Activated T-helper 1 cell treated with anti-CD3 and anti-CD28 coated beads, Interleukin-12 subunit alpha, Interleukin-12 subunit beta, Interleukin-2, Interleukin-4 antibody, amounts not matched to agents 30 ng/mL and 10 ng/mL and 1 ng/mL, durations not matched to agents 14 hours and 24 hours and 36 hours (primary cell): ENCODE measurements around the gene AOX1. TPM values are rescaled to one million over a fixed set of nuclear protein-coding genes. Genes with fewer than 3 reads are reported as not detected.

ENCODE experiments used
- DNase-seq: peaks from one replicate; pipeline ENCODE4 v3.0.0; 2021; ENCODE audit warnings: low spot score
- H3K27ac Mint-ChIP-seq: one replicate; pipeline ENCODE4 v1.8.0; 2021; ENCODE audit warnings: mild to moderate bottlenecking, mixed read lengths
- H3K27me3 Mint-ChIP-seq: one replicate; pipeline ENCODE4 v1.8.0; 2022; ENCODE audit warnings: mild to moderate bottlenecking, moderate library complexity, mixed read lengths; ENCODE audit not compliant: insufficient read depth
- H3K36me3 Mint-ChIP-seq: one replicate; pipeline ENCODE4 v1.8.0; 2021; ENCODE audit warnings: low read depth, mixed read lengths
- H3K4me1 Mint-ChIP-seq: one replicate; pipeline ENCODE4 v1.8.0; 2021; ENCODE audit warnings: low read depth, mixed read lengths
- H3K4me3 Mint-ChIP-seq: one replicate; pipeline ENCODE4 v1.8.0; 2021; ENCODE audit warnings: mild to moderate bottlenecking, moderate library complexity, mixed read lengths
- H3K9me3 Mint-ChIP-seq: one replicate; pipeline ENCODE4 v1.8.0; 2021; ENCODE audit warnings: mixed read lengths
- intact Hi-C: fragments of 100-400 bp; cut with micrococcal nuclease; formaldehyde crosslinking; loops from one replicate; pipeline ENCODE4 v1.15.1; 2024
- total RNA-seq: library from RNA; stranded (reverse); gene quantifications from 2 replicates; pipeline ENCODE4 v1.2.3, GENCODE V29; 2022

The AOX1 gene
- total RNA-seq, 1 donor from 2014 or later: 0.05 TPM

DNA sequence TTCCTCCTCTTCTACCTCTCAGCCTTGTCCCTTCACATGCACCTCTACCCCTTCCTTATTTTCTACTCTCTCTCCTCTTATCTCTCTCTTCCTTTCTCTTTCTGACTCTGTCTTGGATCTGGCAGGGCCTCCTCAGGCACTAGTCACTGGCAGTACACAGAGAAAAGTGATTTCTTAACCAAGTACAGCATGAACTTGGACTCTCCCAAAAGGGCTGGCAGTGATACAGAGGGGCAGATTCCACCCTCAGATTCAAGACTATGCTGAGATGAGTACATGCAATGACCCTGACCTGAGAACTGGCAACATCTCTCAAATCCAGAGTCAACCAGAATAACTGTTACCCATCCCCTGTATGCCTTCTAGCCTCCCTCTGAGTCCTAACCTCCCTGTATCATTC, 4.3 kb downstream of the AOX1 start:
- Mint-ChIP-seq H3K27me3 (peaks cover 10% of the 10 kb centered on the region), H3K9me3 (no peaks in the 10 kb centered on the region), H3K36me3 (no peaks in the 10 kb centered on the region), H3K4me3 (no peak overlapping the region), H3K27ac (no peak overlapping the region), H3K4me1 (peaks cover 5% of the 10 kb centered on the region)
- intact Hi-C loops: no loop called here
- no peak for DNase-seq

DNA sequence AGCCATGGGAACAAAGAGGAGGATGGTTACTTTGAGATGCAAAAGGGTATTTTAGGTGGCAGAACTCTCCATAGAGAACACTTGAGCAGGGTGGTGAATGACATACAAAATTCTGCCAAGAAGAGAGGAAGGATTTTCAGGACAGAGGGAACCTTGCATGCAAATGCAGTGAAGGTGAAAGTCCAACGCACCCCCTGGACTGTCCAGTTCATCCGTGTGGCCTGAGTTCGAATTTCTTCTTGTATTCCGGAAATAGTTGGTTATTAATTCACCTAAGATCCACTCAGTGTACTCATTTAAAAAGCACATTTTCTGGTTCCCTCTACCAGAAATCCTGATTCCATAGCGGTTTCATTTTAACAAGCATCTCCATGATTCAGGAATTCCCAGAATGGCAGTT, 5.5 kb downstream of the AOX1 start:
- Mint-ChIP-seq H3K36me3 (no peaks in the 10 kb centered on the region), H3K27ac (no peak overlapping the region), H3K27me3 (peaks cover 12% of the 10 kb centered on the region), H3K9me3 (no peaks in the 10 kb centered on the region), H3K4me1 (no peaks in the 10 kb centered on the region), H3K4me3 (no peak overlapping the region)
- DNase-seq: no peak
- intact Hi-C loops: no loop called here

GRCh38 chr2:200592406-200593075, 6.7 kb downstream of the AOX1 start:
- Mint-ChIP-seq H3K27me3 (peaks cover 11% of the 10 kb centered on the region), H3K27ac (no peak overlapping the region)

DNA sequence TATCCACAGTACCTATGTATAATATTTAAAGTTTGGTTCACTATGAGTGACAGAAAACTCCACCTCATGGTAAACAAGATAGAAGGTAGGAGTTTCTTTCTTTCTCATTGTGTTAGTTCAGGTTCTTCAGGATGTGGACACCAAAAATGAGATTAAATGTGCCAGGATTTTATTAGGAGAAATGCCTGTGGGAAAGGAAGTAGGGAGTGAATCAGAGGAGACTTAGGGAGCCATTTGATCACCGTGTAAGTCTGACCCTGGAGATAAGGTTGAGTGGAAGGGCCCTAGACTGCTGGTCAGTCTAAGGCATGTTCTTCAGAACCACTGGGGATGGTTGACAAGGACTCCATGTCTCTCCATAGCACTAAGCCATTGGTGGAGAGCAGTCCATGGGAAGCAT, 8.1 kb downstream of the AOX1 start:
- no peak overlapping the region for H3K27ac Mint-ChIP-seq
- no peak for DNase-seq
- no peaks in the 10 kb centered on the region for H3K4me1 Mint-ChIP-seq
- peaks cover 9% of the 10 kb centered on the region for H3K27me3 Mint-ChIP-seq
- no peaks in the 10 kb centered on the region for H3K36me3 Mint-ChIP-seq
- H3K4me3 Mint-ChIP-seq: no peak overlapping the region
- H3K9me3 Mint-ChIP-seq: no peaks in the 10 kb centered on the region
- intact Hi-C loops: no loop called here

More at GRCh38 chr2:200592406-200593075, 6.7 kb downstream of the AOX1 start:
- intact Hi-C loops: no loop called here
- H3K4me3 Mint-ChIP-seq: no peak overlapping the region
- DNase-seq: no peak
- no peaks in the 10 kb centered on the region for H3K36me3 Mint-ChIP-seq
- no peaks in the 10 kb centered on the region for H3K4me1 Mint-ChIP-seq
- H3K9me3 Mint-ChIP-seq: no peaks in the 10 kb centered on the region

DNA sequence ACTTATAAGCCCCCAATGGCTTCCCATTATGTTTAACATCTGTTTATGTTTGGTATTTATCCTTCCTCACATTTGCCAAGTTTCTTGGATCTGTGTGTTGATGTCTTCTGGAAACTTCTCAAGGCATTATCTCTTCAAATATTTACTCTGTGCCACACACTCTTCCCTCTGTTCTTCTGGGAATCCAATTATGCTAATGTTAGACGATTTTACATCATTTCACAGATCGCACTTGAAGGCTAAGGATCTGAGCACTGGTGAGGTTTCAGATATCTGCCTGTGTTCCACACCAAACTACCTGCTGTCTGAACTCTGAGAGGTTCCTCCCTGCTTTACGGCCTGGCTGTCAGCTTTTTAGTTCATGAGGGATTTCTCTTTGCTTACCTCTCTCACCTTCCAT, 10.1 kb downstream of the AOX1 start:
- no peak for DNase-seq
- Mint-ChIP-seq H3K9me3 (no peaks in the 10 kb centered on the region), H3K36me3 (no peaks in the 10 kb centered on the region), H3K4me1 (no peaks in the 10 kb centered on the region), H3K27me3 (peaks cover 9% of the 10 kb centered on the region), H3K4me3 (no peak overlapping the region), H3K27ac (no peak overlapping the region)
- intact Hi-C loops: no loop called here

DNA sequence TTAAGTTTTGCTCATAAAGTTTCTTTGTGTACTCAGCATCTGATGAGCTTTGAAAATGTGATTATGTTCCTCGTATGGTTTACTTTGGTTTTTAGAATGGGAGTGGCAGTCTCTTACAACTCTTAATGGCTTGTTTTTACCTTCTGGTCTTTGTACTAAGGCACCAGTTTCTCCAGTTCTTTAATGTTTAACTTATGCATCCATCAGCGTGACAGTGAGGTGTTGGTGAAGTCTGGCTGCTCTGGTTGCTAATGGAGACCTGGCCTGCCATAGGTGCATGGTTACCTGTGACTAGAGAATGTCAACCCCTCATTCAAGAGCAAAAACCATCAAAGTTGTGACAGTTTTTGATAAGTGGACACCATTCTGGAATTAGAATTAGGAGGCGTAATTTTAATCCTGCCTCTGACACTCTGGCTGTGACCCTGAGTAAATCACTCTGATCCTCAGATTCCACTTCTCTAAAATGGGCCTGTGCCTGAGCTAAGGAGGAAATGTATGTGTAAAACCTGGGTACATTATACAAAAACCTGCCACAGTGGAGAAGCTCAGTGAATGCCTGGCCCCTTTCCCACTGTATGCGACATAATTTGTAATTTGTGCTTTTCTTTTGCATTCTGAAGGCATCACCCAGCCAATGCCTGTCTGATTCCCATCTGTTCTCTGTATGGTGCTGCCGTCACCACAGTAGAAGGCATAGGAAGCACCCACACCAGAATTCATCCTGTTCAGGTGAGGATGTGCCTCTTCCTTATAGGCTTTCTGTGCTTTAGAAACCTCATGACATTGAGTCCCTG, 11.2 kb downstream of the AOX1 start:
- H3K27ac Mint-ChIP-seq: no peak overlapping the region
- intact Hi-C loops: no loop called here
- H3K4me1 Mint-ChIP-seq: no peaks in the 10 kb centered on the region
- H3K27me3 Mint-ChIP-seq: peaks cover 3% of the 10 kb centered on the region
- no peaks in the 10 kb centered on the region for H3K9me3 Mint-ChIP-seq
- no peak overlapping the region for H3K4me3 Mint-ChIP-seq
- no peaks in the 10 kb centered on the region for H3K36me3 Mint-ChIP-seq
- DNase-seq: no peak

- H3K27me3 Mint-ChIP-seq: peaks cover 2% of the 10 kb centered on the region
- no peak for DNase-seq
- no peak overlapping the region for H3K4me3 Mint-ChIP-seq
- H3K36me3 Mint-ChIP-seq: no peaks in the 10 kb centered on the region
- intact Hi-C loops: no loop called here
- no peak overlapping the region for H3K27ac Mint-ChIP-seq
- no peaks in the 10 kb centered on the region for H3K9me3 Mint-ChIP-seq
- H3K4me1 Mint-ChIP-seq: no peaks in the 10 kb centered on the region
These were observed 13.4 kb downstream of the AOX1 start for GRCh38 chr2:200599206-200599605.

- intact Hi-C loops: no loop called here
- Mint-ChIP-seq H3K9me3 (no peaks in the 10 kb centered on the region), H3K4me3 (no peak overlapping the region), H3K27me3 (peaks cover 2% of the 10 kb centered on the region), H3K4me1 (no peaks in the 10 kb centered on the region), H3K27ac (no peak overlapping the region), H3K36me3 (no peaks in the 10 kb centered on the region)
- DNase-seq: no peak
These were observed 14.9 kb downstream of the AOX1 start for GRCh38 chr2:200600549-200601225.

DNA sequence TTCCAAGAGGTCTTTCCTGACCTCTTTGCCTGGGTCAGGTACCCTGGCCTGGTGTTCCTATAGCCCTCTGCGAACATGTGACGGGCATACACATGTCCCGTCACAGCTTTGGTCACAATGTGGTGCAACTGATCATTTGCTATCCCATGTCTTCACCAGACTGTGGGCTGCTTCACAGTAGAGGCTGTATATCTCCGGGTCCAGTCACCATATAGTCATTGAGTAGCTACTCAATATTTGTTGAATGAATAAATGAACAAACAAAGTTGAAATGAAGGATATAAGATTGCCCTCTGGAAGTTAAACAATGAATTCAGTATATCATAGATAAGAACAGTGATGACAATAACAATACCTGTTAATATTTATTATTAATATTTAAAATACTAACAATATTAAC, 16.8 kb downstream of the AOX1 start:
- Mint-ChIP-seq H3K27ac (no peak overlapping the region), H3K27me3 (peaks cover 2% of the 10 kb centered on the region), H3K36me3 (no peaks in the 10 kb centered on the region), H3K4me1 (no peaks in the 10 kb centered on the region), H3K9me3 (no peaks in the 10 kb centered on the region), H3K4me3 (no peak overlapping the region)
- intact Hi-C loops: no loop called here
- no peak for DNase-seq

GRCh38 chr2:200603972-200604371, 18.2 kb downstream of the AOX1 start:
- Mint-ChIP-seq H3K4me1 (no peaks in the 10 kb centered on the region), H3K27me3 (peaks cover 3% of the 10 kb centered on the region), H3K4me3 (no peak overlapping the region), H3K27ac (no peak overlapping the region), H3K9me3 (no peaks in the 10 kb centered on the region), H3K36me3 (no peaks in the 10 kb centered on the region)
- intact Hi-C loops: no loop called here
- no peak for DNase-seq

DNA sequence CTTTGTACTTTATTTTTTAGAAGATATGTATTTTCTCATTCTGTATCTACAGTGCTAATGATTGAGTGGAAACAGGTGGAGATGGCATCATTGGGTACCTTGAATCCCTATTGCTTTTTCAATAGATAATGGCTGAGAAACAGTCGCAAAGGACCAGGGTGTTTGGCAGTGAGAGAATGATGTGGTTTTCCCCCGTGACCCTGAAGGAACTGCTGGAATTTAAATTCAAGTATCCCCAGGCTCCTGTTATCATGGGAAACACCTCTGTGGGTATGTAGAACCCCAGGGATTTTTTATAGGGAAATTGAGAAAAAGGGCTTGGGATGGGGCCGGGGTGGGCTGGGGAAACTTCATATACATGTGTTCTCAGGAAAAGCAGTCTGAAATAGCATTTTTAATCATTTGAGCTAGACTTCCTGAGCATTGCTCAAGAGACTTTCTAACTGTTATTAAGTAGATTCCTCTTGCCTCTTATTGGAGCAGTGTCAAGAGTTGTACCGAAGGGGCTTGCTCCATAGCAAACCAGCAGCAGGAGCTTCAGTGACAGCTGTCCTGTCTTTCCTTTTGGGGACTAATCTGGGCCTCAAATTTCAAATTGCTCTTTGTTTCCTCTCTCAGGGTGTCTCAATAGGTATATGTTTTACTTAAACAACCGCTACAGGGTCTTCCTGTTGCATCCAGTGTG, 18.9 kb downstream of the AOX1 start:
- no peaks in the 10 kb centered on the region for H3K36me3 Mint-ChIP-seq
- no peaks in the 10 kb centered on the region for H3K4me1 Mint-ChIP-seq
- intact Hi-C loops: no loop called here
- H3K27me3 Mint-ChIP-seq: peaks cover 3% of the 10 kb centered on the region
- H3K27ac Mint-ChIP-seq: no peak overlapping the region
- H3K4me3 Mint-ChIP-seq: no peak overlapping the region
- no peaks in the 10 kb centered on the region for H3K9me3 Mint-ChIP-seq
- no peak for DNase-seq

DNA sequence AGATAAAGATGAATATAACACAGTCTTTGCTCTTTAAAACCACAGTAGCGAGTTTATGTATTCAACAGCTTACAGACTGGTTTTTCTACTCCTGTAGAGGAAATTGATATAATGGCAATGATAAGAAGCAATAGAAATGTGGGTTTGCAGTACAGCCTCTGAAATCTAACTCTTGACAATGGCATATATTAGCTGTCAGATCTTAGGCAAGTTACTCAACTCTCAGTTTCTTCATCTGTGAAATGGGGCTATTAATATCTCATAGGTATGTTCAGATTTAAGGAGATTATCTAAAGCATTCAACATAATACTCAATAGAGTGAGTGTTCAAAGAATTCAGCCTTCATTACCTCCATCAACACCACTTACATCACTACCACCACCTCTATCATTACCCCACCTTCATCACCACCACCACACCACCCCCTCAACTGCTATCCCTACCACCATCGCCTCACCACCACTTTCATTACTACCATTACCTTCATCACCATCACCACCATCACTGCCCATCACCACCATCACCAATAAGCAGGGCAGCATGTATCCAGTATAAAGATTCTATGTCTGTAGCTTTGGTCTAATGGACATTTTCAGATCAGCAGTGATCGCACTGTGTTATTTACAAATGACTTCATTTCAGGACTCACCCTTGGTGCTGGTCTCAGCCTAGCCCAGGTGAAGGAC, 22.7 kb downstream of the AOX1 start:
- intact Hi-C loops: no loop called here
- DNase-seq: no peak
- no peaks in the 10 kb centered on the region for H3K36me3 Mint-ChIP-seq
- no peak overlapping the region for H3K4me3 Mint-ChIP-seq
- H3K4me1 Mint-ChIP-seq: no peaks in the 10 kb centered on the region
- no peaks in the 10 kb centered on the region for H3K9me3 Mint-ChIP-seq
- no peak overlapping the region for H3K27ac Mint-ChIP-seq
- peaks cover 5% of the 10 kb centered on the region for H3K27me3 Mint-ChIP-seq
